ENCODE results near the gene NPR2.

- TF ChIP-seq POLR2A (IDR thresholded peaks at IDR 0.05), result no peak
- no peak for TF ChIP-seq CTCF (IDR thresholded peaks at IDR 0.05)
These were observed 9.1 kb downstream of the NPR2 start for GRCh38 chr9:35800530-35800929.
